Stomach (tissue), 9 donors: ENCODE data around the gene PBX3. TPM values are rescaled to one million over a fixed set of nuclear protein-coding genes. Genes with fewer than 3 reads are reported as not detected.
"Not testable (repeated sequence)": the region's sequence is repeated elsewhere in the genome, so short reads cannot be mapped to it uniquely, and the experiment has no call there.

Experiments used
- DNase-seq, 2 donors: peaks; one replicate each; pipeline versions ENCODE4 v3.0.0 to v3.0.0-alpha.2; 2013 to 2019
- H3K27ac ChIP-seq, 5 donors: fragments of 200-600 bp in 4 of 5; sonication (generic) in 4 of 5; one replicate each; pipeline ENCODE4 v1.5.1; 2013 to 2019; ENCODE audit warnings: mild to moderate bottlenecking in 1 of 5, moderate library complexity in 1 of 5
- H3K27me3 ChIP-seq, 3 donors: fragments of 200-600 bp; sonication (generic); one replicate each; pipeline ENCODE4 v1.5.1; 2017 to 2019; ENCODE audit warnings: mixed run types in 1 of 3
- H3K36me3 ChIP-seq, 4 donors: fragments of 200-600 bp; sonication (generic); 1 replicate in 3 of 4; 2 replicates in 1 of 4; pipeline ENCODE4 v1.5.1; 2016 to 2019
- H3K4me1 ChIP-seq, 4 donors: fragments of 200-600 bp; sonication (generic); one replicate each; pipeline ENCODE4 v1.5.1; 2016 to 2019
- H3K4me3 ChIP-seq, 4 donors: fragments of 200-600 bp; sonication (generic) in 3 of 4; one replicate each; pipeline ENCODE4 v1.5.1; 2016 to 2019; ENCODE audit warnings: mild to moderate bottlenecking in 1 of 4
- H3K9me3 ChIP-seq, 4 donors: fragments of 200-600 bp; sonication (generic); one replicate each; pipeline ENCODE4 v1.5.1; 2016 to 2019
- EP300 ChIP-seq: sonication (generic); formaldehyde crosslinking; IDR thresholded peaks from one replicate; pipeline ENCODE4 v1.6.1; 2017; ENCODE audit warnings: antibody characterized with exemption
- POLR2A ChIP-seq, 4 donors: fragments of 450-650 bp; IDR thresholded peaks; one replicate each; pipeline ENCODE4 v1.6.1; 2016; ENCODE audit warnings: antibody characterized with exemption in 4 of 4, control low read depth in 2 of 4, mild to moderate bottlenecking in 1 of 4, moderate library complexity in 1 of 4
- POLR2AphosphoS5 ChIP-seq, 3 donors: sonication (generic); formaldehyde crosslinking; IDR thresholded peaks; one replicate each; pipeline ENCODE4 v1.6.1; 2016; ENCODE audit warnings: antibody characterized with exemption in 3 of 3
- WGBS, 5 donors: extraction: QIAGEN DNeasy Blood & Tissue Kit in 3 of 5; methylation state at CpG; one replicate each; pipeline versions ENCODE4 v1.1.5 to v1.1.7; 2013 to 2018; 5-methylcytosine and 5-hydroxymethylcytosine counted together
- intact Hi-C: fragments of 100-400 bp; cut with DNase I; formaldehyde crosslinking; loops from one replicate; pipeline ENCODE4 v1.15.1; 2023; ENCODE audit warnings: low total_unique reads
- polyA plus RNA-seq, 3 donors: library from polyadenylated mRNA; stranded (reverse); fragments of 200-250 nt; gene quantifications; one replicate each; pipeline ENCODE4 v1.2.3, GENCODE V29; 2013
- total RNA-seq, 5 donors: library from RNA; depleted of rRNA; stranded (reverse); fragments of >200 nt; gene quantifications; one replicate each; pipeline versions ENCODE4 v1.1.0 to v1.2.3, GENCODE V29; 2014 to 2016
- TF ChIP-seq, protein P1 (sequence below), 7 experiments: fragments of 450-650 bp in 4 of 7; fragments of 200-600 bp in 3 of 7; sonication (generic) in 3 of 7; IDR thresholded peaks; one replicate each; pipeline ENCODE4 v1.5.1; 2016 to 2019; ENCODE audit warnings: antibody characterized with exemption in 7 of 7, control low read depth in 2 of 7, mild to moderate bottlenecking in 1 of 7
- donor health status: healthy with polysubstance abuse.
- donor health status: Bipolar disorder and iron deficiency.
- donor health status: healthy.

PBX3 gene
- total and polyA plus RNA-seq, 8 donors: 9.3 to 59.1 (median 16.2) TPM

DNA sequence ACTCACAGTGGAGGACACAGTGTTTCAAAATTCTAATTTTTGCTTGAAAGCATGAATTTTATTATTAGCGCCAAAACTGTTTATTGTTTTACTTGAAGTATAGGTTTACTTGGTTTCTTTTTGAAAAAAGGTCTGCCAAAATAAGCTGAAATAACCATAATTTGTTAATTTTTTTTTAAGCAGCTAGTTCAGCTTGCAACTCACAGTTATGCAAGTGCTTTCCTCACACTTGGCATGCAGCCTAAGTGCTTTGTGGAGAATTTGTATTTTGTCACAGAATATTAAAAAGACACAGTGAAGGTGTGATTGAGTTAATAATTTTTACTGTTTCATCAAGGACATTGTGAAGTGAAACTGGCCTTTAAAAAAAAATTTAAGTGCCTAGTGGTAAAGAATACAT, 21.6 kb downstream of the PBX3 start:
- Histone ChIP-seq H3K27me3 (no peaks in the 10 kb centered on the region), H3K4me3 (no peak overlapping the region), H3K36me3 (no peaks in the 10 kb centered on the region), H3K9me3 (no peaks in the 10 kb centered on the region), H3K4me1 (peaks cover 0 to 17% (median 3%) of the 10 kb centered on the region in 4 donors), H3K27ac (no peak overlapping the region)
- intact Hi-C loops: no loop called here
- DNase-seq: no peak
- TF ChIP-seq POLR2AphosphoS5 (IDR thresholded peaks at IDR 0.05) (no peak), POLR2A (IDR thresholded peaks at IDR 0.05) (no peak), EP300 (no peak)
- TF ChIP-seq, protein P1, sequence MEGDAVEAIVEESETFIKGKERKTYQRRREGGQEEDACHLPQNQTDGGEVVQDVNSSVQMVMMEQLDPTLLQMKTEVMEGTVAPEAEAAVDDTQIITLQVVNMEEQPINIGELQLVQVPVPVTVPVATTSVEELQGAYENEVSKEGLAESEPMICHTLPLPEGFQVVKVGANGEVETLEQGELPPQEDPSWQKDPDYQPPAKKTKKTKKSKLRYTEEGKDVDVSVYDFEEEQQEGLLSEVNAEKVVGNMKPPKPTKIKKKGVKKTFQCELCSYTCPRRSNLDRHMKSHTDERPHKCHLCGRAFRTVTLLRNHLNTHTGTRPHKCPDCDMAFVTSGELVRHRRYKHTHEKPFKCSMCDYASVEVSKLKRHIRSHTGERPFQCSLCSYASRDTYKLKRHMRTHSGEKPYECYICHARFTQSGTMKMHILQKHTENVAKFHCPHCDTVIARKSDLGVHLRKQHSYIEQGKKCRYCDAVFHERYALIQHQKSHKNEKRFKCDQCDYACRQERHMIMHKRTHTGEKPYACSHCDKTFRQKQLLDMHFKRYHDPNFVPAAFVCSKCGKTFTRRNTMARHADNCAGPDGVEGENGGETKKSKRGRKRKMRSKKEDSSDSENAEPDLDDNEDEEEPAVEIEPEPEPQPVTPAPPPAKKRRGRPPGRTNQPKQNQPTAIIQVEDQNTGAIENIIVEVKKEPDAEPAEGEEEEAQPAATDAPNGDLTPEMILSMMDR (IDR thresholded peaks at IDR 0.05): no peak
- 94 to 100% (median 100%) methylated on average over 1 of the region's 1 CpG for WGBS, 5 donors

DNA sequence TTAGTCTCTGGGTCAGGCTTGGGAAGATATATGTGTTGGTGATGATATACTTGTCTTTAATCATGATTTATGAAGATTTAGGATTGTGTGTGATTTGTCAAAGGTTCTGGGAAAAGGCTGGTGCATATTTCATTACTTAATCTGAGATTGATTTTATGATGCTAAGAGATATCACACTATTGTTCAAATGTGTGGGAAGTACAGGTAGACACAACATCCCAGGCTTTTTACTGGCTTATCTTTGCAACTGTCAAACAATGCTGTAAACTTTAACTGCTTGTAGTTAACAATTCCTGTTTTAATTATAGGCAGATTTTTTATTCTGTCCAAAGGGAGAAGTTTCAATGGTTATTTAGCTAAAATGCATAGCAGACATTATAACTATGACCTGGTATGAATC, 23.9 kb downstream of the PBX3 start:
- DNase-seq: no peak
- Histone ChIP-seq H3K9me3 (peaks cover 0 to 3% (median 0%) of the 10 kb centered on the region in 4 donors), H3K36me3 (no peaks in the 10 kb centered on the region), H3K27me3 (no peaks in the 10 kb centered on the region), H3K27ac (no peak overlapping the region), H3K4me3 (no peak overlapping the region), H3K4me1 (peaks cover 0 to 10% (median 0%) of the 10 kb centered on the region in 4 donors)
- TF ChIP-seq EP300: no peak
- intact Hi-C loops: no loop called here

DNA sequence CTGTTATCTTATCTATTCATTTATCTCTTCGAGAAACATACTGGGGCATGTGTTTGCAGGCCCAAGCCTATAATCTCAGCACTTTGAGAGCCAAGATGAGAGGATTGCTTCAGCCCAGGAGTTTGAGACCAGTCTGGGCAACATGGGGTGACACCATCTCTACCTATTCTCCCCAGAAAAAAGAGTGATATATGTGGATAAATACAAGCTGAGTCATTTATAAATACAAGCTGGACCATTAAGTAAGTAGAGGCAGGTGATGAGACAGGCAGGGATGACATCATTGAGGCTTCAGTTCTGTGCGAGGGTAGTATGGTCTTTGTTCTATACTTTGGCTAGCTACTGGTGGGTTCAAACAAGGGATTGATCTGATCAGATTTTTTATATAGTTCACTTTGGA, 25.6 kb downstream of the PBX3 start:
- intact Hi-C loops: no loop called here
- Histone ChIP-seq H3K9me3 (peaks cover 0 to 3% (median 0%) of the 10 kb centered on the region in 4 donors), H3K36me3 (no peaks in the 10 kb centered on the region), H3K27ac (no peak overlapping the region), H3K4me1 (peaks cover 0 to 10% (median 0%) of the 10 kb centered on the region in 4 donors), H3K4me3 (no peak overlapping the region), H3K27me3 (no peaks in the 10 kb centered on the region)
- DNase-seq: no peak
- TF ChIP-seq POLR2AphosphoS5 (IDR thresholded peaks at IDR 0.05) (no peak), POLR2A (IDR thresholded peaks at IDR 0.05) (no peak), EP300 (no peak)
- TF ChIP-seq, protein P1 (IDR thresholded peaks at IDR 0.05): no peak
- 65 to 72% (median 68%) methylated on average over 2 of the region's 2 CpGs for WGBS, 5 donors

DNA sequence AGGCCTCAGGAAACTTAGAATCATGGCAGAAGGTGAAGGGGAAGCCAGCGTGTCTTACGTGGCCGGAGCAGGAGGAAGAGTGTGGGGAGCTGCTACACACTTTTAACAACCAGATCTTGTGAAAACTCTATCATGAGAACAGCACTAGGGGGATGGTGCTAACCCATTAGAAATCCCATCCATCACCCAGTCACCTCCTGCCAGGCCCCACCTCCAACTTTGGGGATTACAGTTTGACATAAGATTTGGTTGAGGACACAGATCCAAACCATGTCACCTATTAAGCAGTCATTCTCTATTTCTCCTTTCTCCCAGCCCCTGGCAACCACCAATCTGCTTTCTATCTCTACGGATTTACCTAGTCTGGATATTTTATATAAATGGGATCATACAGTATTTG, 26.9 kb downstream of the PBX3 start:
- no peak for DNase-seq
- H3K27me3 ChIP-seq: no peaks in the 10 kb centered on the region
- H3K4me1 ChIP-seq: peaks cover 0 to 10% (median 0%) of the 10 kb centered on the region in 4 donors
- no peak overlapping the region for H3K4me3 ChIP-seq
- H3K36me3 ChIP-seq: no peaks in the 10 kb centered on the region
- intact Hi-C loops: no loop called here
- TF ChIP-seq EP300: no peak
- no peak for TF ChIP-seq POLR2AphosphoS5 (IDR thresholded peaks at IDR 0.05)
- TF ChIP-seq POLR2A (IDR thresholded peaks at IDR 0.05): no peak
- TF ChIP-seq, protein P1 (IDR thresholded peaks at IDR 0.05): no peak
- H3K27ac ChIP-seq: no peak overlapping the region
- peaks cover 0 to 3% (median 0%) of the 10 kb centered on the region in 4 donors for H3K9me3 ChIP-seq
- 82 to 97% (median 85%) methylated on average over 4 of the region's 4 CpGs for WGBS, 5 donors

DNA sequence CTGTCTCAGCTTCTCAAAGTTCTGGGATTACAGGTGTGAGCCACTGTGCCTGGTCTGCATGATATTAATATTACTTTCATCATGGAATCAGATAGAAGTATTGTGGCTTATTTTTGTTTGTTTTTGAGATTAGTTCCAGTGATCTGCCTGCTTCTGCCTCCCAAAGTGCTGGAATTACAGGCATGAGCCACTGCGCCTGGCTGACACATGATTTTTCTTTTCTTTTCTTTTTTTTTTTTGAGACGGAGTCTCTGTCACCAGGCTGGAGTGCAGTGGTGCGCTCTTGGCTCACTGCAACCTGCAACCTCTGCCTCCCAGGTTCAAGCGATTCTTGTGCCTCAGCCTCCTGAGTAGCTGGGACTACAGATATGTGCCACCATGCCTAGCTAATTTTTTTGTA, 29.6 kb downstream of the PBX3 start:
- H3K27me3 ChIP-seq, H3K4me1 ChIP-seq, intact Hi-C loops, H3K27ac ChIP-seq, DNase-seq, H3K9me3 ChIP-seq, H3K4me3 ChIP-seq, H3K36me3 ChIP-seq: not testable (repeated sequence)
- WGBS, 5 donors: 70 to 83% (median 78%) methylated on average over 4 of the region's 4 CpGs

DNA sequence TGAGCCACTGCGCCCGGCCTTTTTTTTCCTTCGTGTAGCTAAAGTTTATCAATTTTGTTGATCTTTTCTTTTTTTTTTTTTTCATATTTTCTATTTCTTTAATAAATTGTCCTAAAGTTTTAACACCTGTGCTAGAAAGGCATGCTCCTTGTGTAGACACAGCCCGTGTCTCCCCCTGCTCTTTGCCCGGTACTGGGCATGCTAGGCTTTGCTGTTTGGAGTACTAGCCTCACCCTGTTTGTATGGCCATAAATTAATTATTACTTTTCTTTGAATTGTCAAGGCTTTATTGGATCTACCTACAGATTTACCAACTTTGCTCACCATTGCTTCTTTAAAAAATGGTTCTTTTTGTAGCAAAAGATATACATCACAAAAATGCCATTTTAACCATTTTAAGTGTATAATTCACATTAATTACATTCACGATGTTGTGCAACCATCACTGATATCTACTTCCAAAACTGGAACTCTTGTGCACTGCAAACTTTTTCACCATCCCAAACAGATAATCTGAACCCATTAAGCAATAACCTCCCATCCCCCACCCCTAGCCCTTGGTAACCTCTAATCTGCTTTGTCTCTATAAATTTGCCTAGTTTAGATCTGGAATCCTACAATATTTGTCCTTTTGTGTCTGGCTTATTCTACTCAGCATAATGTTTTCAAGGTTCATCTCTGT, 31.5 kb downstream of the PBX3 start:
- H3K27ac ChIP-seq, H3K4me3 ChIP-seq, H3K4me1 ChIP-seq, intact Hi-C loops, H3K9me3 ChIP-seq, DNase-seq, H3K36me3 ChIP-seq, H3K27me3 ChIP-seq: not testable (repeated sequence)
- WGBS, 5 donors: 83 to 98% (median 96%) methylated on average over 4 to 5 of the region's 6 CpGs

DNA sequence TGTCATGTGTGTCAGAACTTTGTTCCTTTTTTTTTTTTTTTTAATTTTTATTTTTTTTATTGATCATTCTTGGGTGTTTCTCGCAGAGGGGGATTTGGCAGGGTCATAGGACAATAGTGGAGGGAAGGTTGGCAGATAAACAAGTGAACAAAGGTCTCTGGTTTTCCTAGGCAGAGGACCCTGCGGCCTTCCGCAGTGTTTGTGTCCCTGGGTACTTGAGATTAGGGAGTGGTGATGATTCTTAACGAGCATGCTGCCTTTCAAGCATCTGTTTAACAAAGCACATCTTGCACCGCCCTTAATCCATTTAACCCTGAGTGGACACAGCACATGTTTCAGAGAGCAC, 32.0 kb downstream of the PBX3 start:
- H3K27ac ChIP-seq, H3K36me3 ChIP-seq, H3K4me3 ChIP-seq, intact Hi-C loops, H3K4me1 ChIP-seq, H3K9me3 ChIP-seq, DNase-seq, H3K27me3 ChIP-seq: not testable (repeated sequence)
- WGBS, 5 donors: 78 to 83% methylated on average over 1 of the region's 5 CpGs; no CpG with 5 or more reads in 3 of the 5 donors
